GF-D8 (cell line): ENCODE results near the gene LRIG3.
"Not testable (repeated sequence)": the region's sequence is repeated elsewhere in the genome, so short reads cannot be mapped to it uniquely, and the experiment has no call there.

Experiments
- DNase-seq: peaks from one replicate; lab custom pipeline; 2025; lab: John Stamatoyannopoulos, UW

LRIG3 gene

GRCh38 chr12:58930770-58931324 is 10.5 kb upstream of the LRIG3 start:
- no peak for DNase-seq

- no peak for DNase-seq
These were observed 6.8 kb upstream of the LRIG3 start for GRCh38 chr12:58927120-58927519.

GRCh38 chr12:58926586-58926985 is 6.3 kb upstream of the LRIG3 start:
- no peak for DNase-seq

- no peak for DNase-seq
These were observed 5.4 kb upstream of the LRIG3 start for GRCh38 chr12:58925751-58926150.

GRCh38 chr12:58925111-58925611 is 4.9 kb upstream of the LRIG3 start:
- DNase-seq: no peak

GRCh38 chr12:58924652-58925051 is 4.3 kb upstream of the LRIG3 start:
- no peak for DNase-seq

GRCh38 chr12:58923781-58924180 is 3.5 kb upstream of the LRIG3 start:
- DNase-seq: no peak

- DNase-seq: no peak
These were observed 2.5 kb upstream of the LRIG3 start for GRCh38 chr12:58922849-58923248.

GRCh38 chr12:58920961-58921861 is 907 bp upstream of the LRIG3 start:
- no peak for DNase-seq

- no peak for DNase-seq
These were observed 838 bp downstream of the LRIG3 start for GRCh38 chr12:58919231-58920101.

- no peak for DNase-seq
These were observed 1.8 kb downstream of the LRIG3 start for GRCh38 chr12:58918469-58918844.

- no peak for DNase-seq
These were observed 2.4 kb downstream of the LRIG3 start for GRCh38 chr12:58917699-58918468.

- DNase-seq: no peak
These were observed 3.3 kb downstream of the LRIG3 start for GRCh38 chr12:58916921-58917511.

GRCh38 chr12:58916161-58916621 is 4.1 kb downstream of the LRIG3 start:
- DNase-seq: no peak

GRCh38 chr12:58915634-58916033 is 4.7 kb downstream of the LRIG3 start:
- DNase-seq: no peak

GRCh38 chr12:58915037-58915436 is 5.3 kb downstream of the LRIG3 start:
- no peak for DNase-seq

- DNase-seq: no peak
These were observed 5.8 kb downstream of the LRIG3 start for GRCh38 chr12:58914457-58914856.

- DNase-seq: no peak
These were observed 12.9 kb downstream of the LRIG3 start for GRCh38 chr12:58907391-58907790.

- no peak for DNase-seq
These were observed 13.4 kb downstream of the LRIG3 start for GRCh38 chr12:58906917-58907316.

GRCh38 chr12:58905422-58905821 is 14.9 kb downstream of the LRIG3 start:
- DNase-seq: no peak

- DNase-seq: not testable (repeated sequence)
These were observed 17.6 kb downstream of the LRIG3 start for GRCh38 chr12:58902726-58903125.
